GM06990 (cell line): ENCODE data around the gene RPS16.

ENCODE experiments used
- DNase-seq: peaks from one replicate; pipeline ENCODE4 v3.0.0-alpha.2; 2011; ENCODE audit not compliant: insufficient read length; ENCODE audit errors: extremely low read depth
- H3K27me3 ChIP-seq: replicated peaks from 2 replicates; pipeline ENCODE4 v1.6.0; 2011; ENCODE audit warnings: low read length; ENCODE audit not compliant: control insufficient read depth, insufficient read depth
- H3K36me3 ChIP-seq: 2 replicates; pipeline ENCODE4 v1.5.1; 2011; ENCODE audit warnings: low read length; ENCODE audit not compliant: control insufficient read depth, insufficient read depth
- H3K4me3 ChIP-seq: replicated peaks from 2 replicates; pipeline ENCODE4 v1.5.1; 2011; ENCODE audit warnings: low read depth, mild to moderate bottlenecking, control low read depth, low read length
- TF ChIP-seq, protein P1 (sequence below): IDR thresholded peaks from 2 replicates; pipeline ENCODE4 v1.5.1; 2011; ENCODE audit warnings: low read length, control low read depth, mild to moderate bottlenecking, inconsistent platforms; ENCODE audit not compliant: insufficient read depth, poor library complexity, severe bottlenecking

The RPS16 gene

GRCh38 chr19:39390451-39390750 lies 45.3 kb downstream of the RPS16 start:
- TF ChIP-seq, protein P1, sequence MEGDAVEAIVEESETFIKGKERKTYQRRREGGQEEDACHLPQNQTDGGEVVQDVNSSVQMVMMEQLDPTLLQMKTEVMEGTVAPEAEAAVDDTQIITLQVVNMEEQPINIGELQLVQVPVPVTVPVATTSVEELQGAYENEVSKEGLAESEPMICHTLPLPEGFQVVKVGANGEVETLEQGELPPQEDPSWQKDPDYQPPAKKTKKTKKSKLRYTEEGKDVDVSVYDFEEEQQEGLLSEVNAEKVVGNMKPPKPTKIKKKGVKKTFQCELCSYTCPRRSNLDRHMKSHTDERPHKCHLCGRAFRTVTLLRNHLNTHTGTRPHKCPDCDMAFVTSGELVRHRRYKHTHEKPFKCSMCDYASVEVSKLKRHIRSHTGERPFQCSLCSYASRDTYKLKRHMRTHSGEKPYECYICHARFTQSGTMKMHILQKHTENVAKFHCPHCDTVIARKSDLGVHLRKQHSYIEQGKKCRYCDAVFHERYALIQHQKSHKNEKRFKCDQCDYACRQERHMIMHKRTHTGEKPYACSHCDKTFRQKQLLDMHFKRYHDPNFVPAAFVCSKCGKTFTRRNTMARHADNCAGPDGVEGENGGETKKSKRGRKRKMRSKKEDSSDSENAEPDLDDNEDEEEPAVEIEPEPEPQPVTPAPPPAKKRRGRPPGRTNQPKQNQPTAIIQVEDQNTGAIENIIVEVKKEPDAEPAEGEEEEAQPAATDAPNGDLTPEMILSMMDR, result no peak
- H3K36me3 ChIP-seq, result peaks cover 17% of the 10 kb centered on the region
- H3K27me3 ChIP-seq, result no peaks in the 10 kb centered on the region
- peak overlapping the region; percentile 84 for H3K4me3 ChIP-seq
- no peak for DNase-seq

DNA sequence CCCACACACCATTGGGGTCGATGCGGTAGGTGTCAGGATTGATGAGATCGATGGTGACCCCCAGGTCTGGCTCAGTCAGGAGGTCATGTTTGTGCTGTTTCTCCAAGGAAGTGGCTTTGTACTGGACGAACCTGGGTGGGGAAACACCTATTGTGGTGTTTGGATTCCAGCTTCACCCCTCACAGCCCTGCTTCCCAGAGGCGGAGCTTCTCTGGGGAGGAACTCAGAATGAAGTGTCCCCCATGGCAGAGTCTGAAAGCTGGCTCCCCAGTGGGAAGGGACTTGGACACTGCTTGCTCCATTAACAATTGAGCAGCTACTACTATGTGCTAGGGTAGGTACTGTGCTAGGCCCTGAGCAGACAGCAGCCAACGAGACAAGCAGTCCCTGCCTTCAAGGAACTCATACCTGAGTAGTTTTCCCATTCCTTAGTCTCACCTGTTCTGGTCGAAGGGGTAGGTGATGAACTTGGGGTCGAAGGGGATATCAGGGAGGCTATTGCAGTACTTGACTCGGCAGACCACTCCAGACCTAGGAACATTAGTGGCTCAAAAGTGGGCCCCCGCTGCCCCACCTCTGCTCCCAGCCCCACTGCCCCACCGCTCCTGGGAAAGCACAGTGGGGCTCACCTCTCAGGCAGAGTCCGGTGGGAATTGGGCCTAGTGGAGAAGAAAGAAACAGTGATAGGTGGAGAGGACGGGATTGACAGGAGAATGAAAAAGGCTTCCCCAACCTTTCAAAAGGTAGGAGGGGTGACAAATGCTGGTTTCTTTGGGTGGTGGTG lies 45.9 kb downstream of the RPS16 start:
- no peak for DNase-seq
- peak overlapping the region; percentile 84 for H3K4me3 ChIP-seq
- TF ChIP-seq, protein P1, result no peak
- H3K27me3 ChIP-seq, result no peaks in the 10 kb centered on the region
- peaks cover 21% of the 10 kb centered on the region for H3K36me3 ChIP-seq

GRCh38 chr19:39388657-39389056 lies 47.1 kb downstream of the RPS16 start:
- H3K4me3 ChIP-seq, result no peak overlapping the region
- DNase-seq, result no peak
- TF ChIP-seq, protein P1, result no peak
- peaks cover 20% of the 10 kb centered on the region for H3K36me3 ChIP-seq
- no peaks in the 10 kb centered on the region for H3K27me3 ChIP-seq

GRCh38 chr19:39386557-39386956 lies 49.2 kb downstream of the RPS16 start:
- DNase-seq, result no peak
- no peak overlapping the region for H3K4me3 ChIP-seq
- TF ChIP-seq, protein P1, result no peak
- peaks cover 25% of the 10 kb centered on the region for H3K36me3 ChIP-seq
- no peaks in the 10 kb centered on the region for H3K27me3 ChIP-seq

DNA sequence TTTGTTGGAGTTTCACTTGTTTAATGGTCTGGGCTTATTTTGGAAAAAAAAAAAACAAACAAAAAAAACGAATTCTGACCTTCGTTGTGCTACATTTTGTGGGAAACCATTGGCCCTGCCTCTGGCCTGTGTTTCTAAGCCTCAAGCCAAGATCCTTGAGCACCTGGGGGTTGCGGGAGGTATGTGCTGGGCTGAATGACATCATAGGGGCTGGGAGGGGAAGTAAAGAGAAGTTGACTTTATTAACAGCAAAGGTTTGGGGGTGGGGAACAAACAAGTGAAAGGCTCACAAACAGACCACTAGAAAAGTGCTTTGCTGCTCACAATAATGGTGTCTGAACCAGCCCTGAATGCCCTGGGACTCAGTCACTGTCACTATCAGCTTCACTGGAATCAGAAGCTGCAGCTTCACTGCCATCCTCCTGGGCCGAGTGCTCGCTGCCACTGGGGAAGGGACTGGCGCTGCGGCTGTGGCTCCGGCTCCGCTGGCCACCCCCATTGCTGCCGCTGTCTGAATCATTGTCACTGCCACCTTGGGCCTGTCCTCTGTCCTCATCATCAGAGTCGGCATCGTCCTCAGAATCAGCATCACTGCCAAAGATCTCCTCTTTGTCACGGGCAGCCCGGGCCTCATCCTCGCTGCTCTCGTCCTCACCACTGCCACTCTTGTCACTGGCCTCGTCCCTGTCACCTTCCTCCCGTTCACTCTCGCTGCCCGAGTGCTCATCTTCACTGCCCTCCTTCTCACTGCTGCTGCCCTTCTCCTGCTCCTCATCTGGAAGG lies 49.9 kb downstream of the RPS16 start:
- Histone ChIP-seq H3K27me3 (no peaks in the 10 kb centered on the region), H3K36me3 (peaks cover 29% of the 10 kb centered on the region), H3K4me3 (no peak overlapping the region)
- TF ChIP-seq, protein P1, result no peak
- DNase-seq, result no peak
